ENCODE measurements around the gene IL1R2.

The IL1R2 gene, protein sequence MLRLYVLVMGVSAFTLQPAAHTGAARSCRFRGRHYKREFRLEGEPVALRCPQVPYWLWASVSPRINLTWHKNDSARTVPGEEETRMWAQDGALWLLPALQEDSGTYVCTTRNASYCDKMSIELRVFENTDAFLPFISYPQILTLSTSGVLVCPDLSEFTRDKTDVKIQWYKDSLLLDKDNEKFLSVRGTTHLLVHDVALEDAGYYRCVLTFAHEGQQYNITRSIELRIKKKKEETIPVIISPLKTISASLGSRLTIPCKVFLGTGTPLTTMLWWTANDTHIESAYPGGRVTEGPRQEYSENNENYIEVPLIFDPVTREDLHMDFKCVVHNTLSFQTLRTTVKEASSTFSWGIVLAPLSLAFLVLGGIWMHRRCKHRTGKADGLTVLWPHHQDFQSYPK

DNA sequence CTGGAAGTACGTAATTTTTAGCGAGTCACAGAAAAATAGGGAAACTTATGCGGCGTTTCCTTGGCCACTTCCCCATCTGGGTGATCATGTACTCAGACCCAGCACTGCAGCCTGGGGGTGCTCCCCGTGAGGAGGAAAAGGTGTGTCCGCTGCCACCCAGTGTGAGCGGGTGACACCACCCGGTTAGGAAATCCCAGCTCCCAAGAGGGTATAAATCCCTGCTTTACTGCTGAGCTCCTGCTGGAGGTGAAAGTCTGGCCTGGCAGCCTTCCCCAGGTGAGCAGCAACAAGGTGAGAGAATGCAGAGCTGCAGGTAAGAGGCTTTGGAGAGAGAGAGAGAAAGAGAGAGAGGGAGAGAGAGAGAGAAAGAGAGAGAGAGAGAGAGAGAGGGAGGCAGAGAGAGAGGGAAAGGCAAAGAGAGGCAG is at the start of gene IL1R2:
Gene IL1R2 (plus strand): TSS at position 240 of the 425 bp plus-strand sequence. CDS start 16,616 bp downstream, outside the sequence.
- H3K4me3 ChIP-seq (ENCODE audit: low read depth, low read length): no peak within 1 kb of the TSS
- no peak for DNase-seq (ENCODE audit: low read depth)
- TF ChIP-seq, protein P1, sequence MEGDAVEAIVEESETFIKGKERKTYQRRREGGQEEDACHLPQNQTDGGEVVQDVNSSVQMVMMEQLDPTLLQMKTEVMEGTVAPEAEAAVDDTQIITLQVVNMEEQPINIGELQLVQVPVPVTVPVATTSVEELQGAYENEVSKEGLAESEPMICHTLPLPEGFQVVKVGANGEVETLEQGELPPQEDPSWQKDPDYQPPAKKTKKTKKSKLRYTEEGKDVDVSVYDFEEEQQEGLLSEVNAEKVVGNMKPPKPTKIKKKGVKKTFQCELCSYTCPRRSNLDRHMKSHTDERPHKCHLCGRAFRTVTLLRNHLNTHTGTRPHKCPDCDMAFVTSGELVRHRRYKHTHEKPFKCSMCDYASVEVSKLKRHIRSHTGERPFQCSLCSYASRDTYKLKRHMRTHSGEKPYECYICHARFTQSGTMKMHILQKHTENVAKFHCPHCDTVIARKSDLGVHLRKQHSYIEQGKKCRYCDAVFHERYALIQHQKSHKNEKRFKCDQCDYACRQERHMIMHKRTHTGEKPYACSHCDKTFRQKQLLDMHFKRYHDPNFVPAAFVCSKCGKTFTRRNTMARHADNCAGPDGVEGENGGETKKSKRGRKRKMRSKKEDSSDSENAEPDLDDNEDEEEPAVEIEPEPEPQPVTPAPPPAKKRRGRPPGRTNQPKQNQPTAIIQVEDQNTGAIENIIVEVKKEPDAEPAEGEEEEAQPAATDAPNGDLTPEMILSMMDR (IDR thresholded peaks at IDR 0.05; ENCODE audit: control insufficient read depth, extremely low read depth, insufficient read depth): no peak

DNA sequence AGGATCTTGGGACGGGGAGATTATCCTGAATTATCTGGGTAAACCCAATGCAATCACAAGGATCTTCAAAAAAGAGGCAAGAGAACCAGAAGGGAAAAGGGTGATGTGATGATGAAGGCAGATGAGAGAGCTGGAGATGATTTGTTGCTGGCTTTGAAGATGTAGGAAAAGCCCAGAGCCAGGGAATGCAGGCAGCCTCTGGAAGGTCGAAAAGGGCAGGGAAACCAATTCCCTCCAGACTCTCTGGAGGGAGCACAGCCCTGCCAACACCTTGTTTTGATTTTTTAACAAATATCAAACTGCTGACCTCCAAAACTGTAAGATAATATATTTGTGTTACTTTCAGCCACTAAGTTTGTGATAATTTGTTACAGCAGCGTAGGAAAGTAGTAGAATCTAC is 48.9 kb upstream of the IL1R2 start:
- TF ChIP-seq, protein P1 (IDR thresholded peaks at IDR 0.05; ENCODE audit: control insufficient read depth, extremely low read depth, insufficient read depth): no peak
- no peak overlapping the region for H3K4me3 ChIP-seq (ENCODE audit: low read depth, low read length)
- no peak for DNase-seq (ENCODE audit: low read depth)

DNA sequence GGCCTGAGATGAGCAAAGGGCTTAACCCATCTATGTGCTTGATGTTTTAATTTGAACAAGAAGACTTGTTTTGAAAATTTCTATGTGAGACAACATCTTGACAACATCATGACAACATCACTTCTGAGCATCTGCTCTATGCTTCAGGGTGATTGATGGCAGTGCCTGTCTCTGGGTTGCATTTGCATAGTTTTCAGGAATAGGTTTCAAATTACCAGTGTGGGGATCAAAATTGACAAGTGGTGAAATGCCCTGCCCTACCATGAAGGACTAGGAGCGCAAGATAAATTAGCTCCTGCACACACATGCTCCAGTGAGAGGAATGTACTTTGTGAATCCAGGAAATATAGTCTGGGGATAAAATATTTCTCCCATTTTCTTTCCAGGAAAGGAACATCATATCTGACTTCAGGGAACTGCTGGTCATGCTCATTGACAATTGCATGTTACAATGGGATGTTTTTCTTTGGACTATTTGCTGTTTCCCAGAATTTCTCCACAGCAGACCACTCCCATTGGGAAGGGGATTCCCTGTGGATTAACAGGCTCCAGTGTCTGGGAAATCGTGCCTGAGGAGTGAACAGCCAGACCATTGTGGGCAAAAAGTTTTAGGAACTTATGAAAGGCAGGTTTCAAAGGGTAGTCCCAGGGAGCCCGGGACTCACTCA is 45.3 kb upstream of the IL1R2 start:
- no peak overlapping the region for H3K4me3 ChIP-seq (ENCODE audit: low read depth, low read length)
- no peak for DNase-seq (ENCODE audit: low read depth)
- TF ChIP-seq, protein P1 (IDR thresholded peaks at IDR 0.05; ENCODE audit: control insufficient read depth, extremely low read depth, insufficient read depth): no peak

DNA sequence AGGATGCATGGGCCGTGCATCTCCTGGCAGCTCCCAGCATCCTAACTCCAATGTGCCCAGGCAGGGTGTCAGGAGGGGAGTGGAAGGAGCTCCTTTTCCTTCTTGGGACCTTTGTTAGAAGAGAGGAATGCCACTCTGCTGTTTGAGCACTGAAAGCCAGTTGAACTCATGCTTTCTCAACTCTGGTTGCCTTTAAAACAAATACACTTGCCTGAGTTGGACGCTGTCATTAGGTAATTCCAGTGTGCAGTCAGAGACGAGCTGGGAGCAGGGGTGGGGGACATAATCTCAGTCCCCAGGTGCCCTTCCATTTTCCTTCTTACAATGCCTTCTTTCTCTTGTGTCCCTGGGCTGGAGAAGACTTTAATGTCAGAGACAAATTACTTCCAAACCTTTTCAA is 44.4 kb upstream of the IL1R2 start:
- TF ChIP-seq, protein P1 (IDR thresholded peaks at IDR 0.05; ENCODE audit: control insufficient read depth, extremely low read depth, insufficient read depth): no peak
- DNase-seq (ENCODE audit: low read depth): no peak
- no peak overlapping the region for H3K4me3 ChIP-seq (ENCODE audit: low read depth, low read length)

DNA sequence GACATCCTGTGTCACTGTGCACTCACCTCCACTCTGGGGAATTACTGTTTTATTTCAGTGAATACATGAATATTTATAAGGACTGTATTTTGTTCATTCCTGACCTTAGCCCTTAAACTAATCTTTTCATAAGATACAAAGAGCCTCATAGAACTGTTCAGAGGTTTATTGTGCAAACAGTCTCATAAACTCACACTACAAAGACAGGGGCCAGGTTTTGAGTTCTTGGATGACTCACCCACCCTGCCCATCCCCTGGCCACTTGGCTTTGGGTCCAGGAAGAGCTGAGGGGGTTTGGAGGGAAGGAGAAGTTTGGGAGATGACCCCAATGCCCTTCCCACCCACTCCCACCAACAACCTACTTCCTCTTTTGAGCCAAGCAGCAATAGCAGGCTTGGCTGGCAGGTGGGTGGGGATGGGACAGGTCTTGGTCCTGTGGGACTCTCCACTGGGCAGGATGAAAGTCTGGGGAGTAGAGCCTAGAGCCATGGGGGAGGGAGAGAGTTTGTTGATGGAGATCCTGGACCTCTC is 43.1 kb upstream of the IL1R2 start:
- DNase-seq (ENCODE audit: low read depth): no peak
- TF ChIP-seq, protein P1 (IDR thresholded peaks at IDR 0.05; ENCODE audit: control insufficient read depth, extremely low read depth, insufficient read depth): no peak
- H3K4me3 ChIP-seq (ENCODE audit: low read depth, low read length): no peak overlapping the region

DNA sequence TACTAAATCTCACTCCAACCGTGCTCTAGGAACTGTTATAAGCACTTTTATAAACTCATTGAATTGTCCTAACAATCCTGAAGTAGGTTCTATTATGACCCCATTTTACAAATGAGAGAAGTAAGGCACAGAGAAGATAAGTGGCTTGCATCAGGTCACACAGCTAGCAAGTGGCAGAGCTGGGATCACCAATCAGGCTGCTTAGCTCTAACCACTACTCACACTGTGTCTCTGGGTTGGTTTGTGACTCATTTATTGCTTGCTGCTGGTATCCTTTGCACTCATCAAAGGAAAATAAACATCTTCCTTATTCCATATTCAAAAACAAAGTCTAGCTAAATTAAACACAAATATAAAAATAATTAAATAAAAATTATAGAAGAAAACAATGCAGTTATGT is 42.5 kb upstream of the IL1R2 start:
- no peak for DNase-seq (ENCODE audit: low read depth)
- no peak overlapping the region for H3K4me3 ChIP-seq (ENCODE audit: low read depth, low read length)
- TF ChIP-seq, protein P1 (IDR thresholded peaks at IDR 0.05; ENCODE audit: control insufficient read depth, extremely low read depth, insufficient read depth): no peak
